CD4-positive, alpha-beta T cell treated with Interleukin-4 for 1 hour (primary cell): Measurements from ENCODE around the gene EP400.

Experiments used
- DNase-seq, 2 donors: peaks; one replicate each; pipeline ENCODE4 v3.0.0-alpha.2; 2020 to 2022

Gene EP400

GRCh38 chr12:131986910-131987309 is 37.2 kb downstream of the EP400 start:
- no peak for DNase-seq

GRCh38 chr12:131987552-131987951 is 37.8 kb downstream of the EP400 start:
- DNase-seq = no peak

GRCh38 chr12:131988054-131988796 is 38.5 kb downstream of the EP400 start:
- no peak for DNase-seq

- DNase-seq = no peak
These were observed 39.3 kb downstream of the EP400 start for GRCh38 chr12:131989021-131989420.

GRCh38 chr12:131990066-131990979 is 40.6 kb downstream of the EP400 start:
- no peak for DNase-seq

- DNase-seq = no peak
These were observed 41.2 kb downstream of the EP400 start for GRCh38 chr12:131990980-131991305.

GRCh38 chr12:131991816-131992430 is 42.2 kb downstream of the EP400 start:
- DNase-seq = no peak

- DNase-seq = no peak
These were observed 44.8 kb downstream of the EP400 start for GRCh38 chr12:131994589-131994988.

- no peak for DNase-seq
These were observed 50.6 kb downstream of the EP400 start for GRCh38 chr12:132000286-132000872.

- DNase-seq = no peak
These were observed 54.1 kb downstream of the EP400 start for GRCh38 chr12:132003846-132004245.

- DNase-seq = no peak
These were observed 55.2 kb downstream of the EP400 start for GRCh38 chr12:132004946-132005345.

GRCh38 chr12:132006056-132006680 is 56.4 kb downstream of the EP400 start:
- no peak for DNase-seq

GRCh38 chr12:132007041-132007440 is 57.3 kb downstream of the EP400 start:
- DNase-seq = no peak

GRCh38 chr12:132009336-132009859 is 59.7 kb downstream of the EP400 start:
- DNase-seq = no peak

GRCh38 chr12:132012919-132013568 is 63.3 kb downstream of the EP400 start:
- DNase-seq = no peak

GRCh38 chr12:132014092-132014914 is 64.6 kb downstream of the EP400 start:
- no peak for DNase-seq

- DNase-seq = no peak
These were observed 65.2 kb downstream of the EP400 start for GRCh38 chr12:132014915-132015280.

- DNase-seq = no peak
These were observed 66.1 kb downstream of the EP400 start for GRCh38 chr12:132015686-132016430.

- no peak for DNase-seq
These were observed 68.6 kb downstream of the EP400 start for GRCh38 chr12:132018193-132018916.

- DNase-seq = no peak
These were observed 70.1 kb downstream of the EP400 start for GRCh38 chr12:132019891-132020290.
